Heart left ventricle (tissue), 13 donors: ENCODE measurements around the gene MVB12B.

Experiments
- CTCF ChIP-seq, 12 donors: fragments of 200-600 bp; sonication (generic) in 4 of 12; IDR thresholded peaks; one replicate each; pipeline versions ENCODE4 v1.5.0 to v1.8.0; 2018 to 2022; ENCODE audit warnings: antibody characterized with exemption in 12 of 12, mild to moderate bottlenecking in 5 of 12
- POLR2A ChIP-seq, 2 donors: fragments of 450-650 bp; IDR thresholded peaks; one replicate each; pipeline ENCODE4 v1.6.1; 2017; ENCODE audit warnings: antibody characterized with exemption in 2 of 2, mild to moderate bottlenecking in 2 of 2, moderate library complexity in 2 of 2
- donor health status: ischemic (EF 13 %, LVEDD 7.1; RV severe dilation, severe dysfunction).
- donor health status: DM: no; HTN: yes; CAD: no.
- donor health status: DM: no; HTN: no; CAD: no.
- donor health status: ischemic (EF 25% LVEDD 6.9; RV normal size, moderate dysfunction).
- donor health status: ischemic (EF 25% LVEDD 5.7; RV mildly dilated, moderate dysfunction).
- donor health status: ischemic (EF 35%, LVEDD 5.7; RV mildly dilated, moderate dysfunction).
- donor health status: nonischemic (EF 11% LVEDD 7.7; RV severe dilation, severe dysfunction).
- donor health status: DM: yes; HTN: yes; CAD: no.
- donor health status: PGD.
- donor health status: ischemic (EF 29% LVEDD 5.4; RV normal size, mild dysfunction).
- donor health status: nonischemic (EF 23%, LVEDD 6.1; RV moderate dilation, normal function).

GRCh38 chr9:126524353-126525077 is 197.9 kb downstream of the MVB12B start:
- TF ChIP-seq CTCF (IDR thresholded peaks at IDR 0.05) = no peak
- TF ChIP-seq POLR2A (IDR thresholded peaks at IDR 0.05) = no peak
